Hematopoietic multipotent progenitor cell treated with erythropoietin and hydrocortisone succinate and interleukin-3 and kit ligand, for 8 days (in vitro differentiated cells): ENCODE results near the gene GUCY2C.

Source experiments
- DNase-seq: peaks from one replicate; pipeline ENCODE4 v3.0.0-alpha.2; 2015

GUCY2C gene

GRCh38 chr12:14618983-14619382 lies 77.4 kb downstream of the GUCY2C start:
- DNase-seq: peak; percentile 23

- DNase-seq: no peak
These were observed 81.7 kb downstream of the GUCY2C start for GRCh38 chr12:14614704-14615121.

- no peak for DNase-seq
These were observed 82.7 kb downstream of the GUCY2C start for GRCh38 chr12:14613718-14614117.

- DNase-seq: no peak
These were observed 83.4 kb downstream of the GUCY2C start for GRCh38 chr12:14612898-14613445.

GRCh38 chr12:14612250-14612649 lies 84.1 kb downstream of the GUCY2C start:
- no peak for DNase-seq

GRCh38 chr12:14611640-14612203 lies 84.7 kb downstream of the GUCY2C start:
- no peak for DNase-seq

- DNase-seq: peak; percentile 3
These were observed 88.8 kb downstream of the GUCY2C start for GRCh38 chr12:14607568-14607967.

- no peak for DNase-seq
These were observed 90.9 kb downstream of the GUCY2C start for GRCh38 chr12:14605401-14605989.

- DNase-seq: no peak
These were observed 94.5 kb downstream of the GUCY2C start for GRCh38 chr12:14601692-14602478.

- DNase-seq: no peak
These were observed 98.9 kb downstream of the GUCY2C start for GRCh38 chr12:14597480-14597879.

- no peak for DNase-seq
These were observed 104.7 kb downstream of the GUCY2C start for GRCh38 chr12:14591719-14592118.

GRCh38 chr12:14589169-14590004 lies 107.0 kb downstream of the GUCY2C start:
- DNase-seq: no peak

GRCh38 chr12:14588571-14588970 lies 107.8 kb downstream of the GUCY2C start:
- DNase-seq: no peak

GRCh38 chr12:14578646-14579045 lies 117.8 kb downstream of the GUCY2C start:
- no peak for DNase-seq

- DNase-seq: peak; percentile 16
These were observed 119.1 kb downstream of the GUCY2C start for GRCh38 chr12:14577344-14577743.

- DNase-seq: no peak
These were observed 119.5 kb downstream of the GUCY2C start for GRCh38 chr12:14576896-14577295.

GRCh38 chr12:14575585-14575984 lies 120.8 kb downstream of the GUCY2C start:
- no peak for DNase-seq

GRCh38 chr12:14573118-14573517 lies 123.3 kb downstream of the GUCY2C start:
- DNase-seq: no peak

- no peak for DNase-seq
These were observed 124.0 kb downstream of the GUCY2C start for GRCh38 chr12:14572401-14572800.

- no peak for DNase-seq
These were observed 124.6 kb downstream of the GUCY2C start for GRCh38 chr12:14571779-14572178.

GRCh38 chr12:14570231-14570630 lies 126.2 kb downstream of the GUCY2C start:
- DNase-seq: no peak

- no peak for DNase-seq
These were observed 128.8 kb downstream of the GUCY2C start, which contains the start of gene PLBD1 for GRCh38 chr12:14567351-14568162. TSS of gene PLBD1 (minus strand) at chr12:14567883. CDS start at chr12:14567696, 187 bp downstream.
